OCI-LY7 (cell line): Measurements from ENCODE around the gene AGAP3. TPM values are rescaled to one million over a fixed set of nuclear protein-coding genes. Genes with fewer than 3 reads are reported as not detected.

ENCODE experiments used
- BruUV-seq: library from RNA; stranded (reverse); fragments of 400-500 nt; replicated peaks from 2 replicates; lab custom pipeline; 2021; lab: Mats Ljungman, UMichigan
- CTCF ChIA-PET: fragments of 300-600 bp; sonication (Branson Sonifier 250); formaldehyde crosslinking; loops from one replicate; lab custom pipeline; 2022; ENCODE audit warnings: antibody characterized with exemption; ENCODE audit not compliant: unreplicated experiment; lab: Charles Lee
- POLR2A ChIA-PET: fragments of 300-600 bp; sonication (Branson Sonifier 250); formaldehyde crosslinking; loops from one replicate; lab custom pipeline; 2022; ENCODE audit warnings: antibody characterized with exemption; lab: Charles Lee
- DNase-seq: peaks from one replicate; pipeline ENCODE4 v3.0.0-alpha.2; 2015; ENCODE audit warnings: low spot score
- H2AFZ ChIP-seq: fragments of 200-600 bp; sonication (generic), shearing (Covaris generic); 2 replicates; pipeline ENCODE4 v1.6.1; 2014; ENCODE audit warnings: mild to moderate bottlenecking, antibody characterized with exemption, low read length, moderate library complexity
- H3K27ac ChIP-seq: fragments of 200-600 bp; sonication (generic); 2 replicates; pipeline ENCODE4 v1.5.1; 2014; ENCODE audit warnings: mixed run types, low read depth, mild to moderate bottlenecking, moderate library complexity, low read length, inconsistent platforms; ENCODE audit not compliant: poor library complexity, severe bottlenecking
- H3K36me3 ChIP-seq: fragments of 200-600 bp; sonication (generic); 2 replicates; pipeline ENCODE4 v1.6.1; 2014; ENCODE audit warnings: mild to moderate bottlenecking, antibody characterized with exemption, low read length, moderate library complexity, mixed read lengths; ENCODE audit not compliant: insufficient read depth
- H3K4me1 ChIP-seq: fragments of 200-600 bp; sonication (generic); 2 replicates; pipeline ENCODE4 v1.5.1; 2014; ENCODE audit warnings: mild to moderate bottlenecking, low read length; ENCODE audit not compliant: insufficient read depth, poor library complexity, severe bottlenecking
- H3K4me2 ChIP-seq: fragments of 200-600 bp; sonication (generic); 2 replicates; pipeline ENCODE4 v1.6.1; 2014; ENCODE audit warnings: mild to moderate bottlenecking, low read length
- H3K4me3 ChIP-seq: fragments of 200-600 bp; sonication (generic); 2 replicates; pipeline ENCODE4 v1.5.1; 2014; ENCODE audit warnings: mild to moderate bottlenecking, low read depth, low read length; ENCODE audit not compliant: poor library complexity, severe bottlenecking
- H3K79me2 ChIP-seq: fragments of 200-600 bp; sonication (generic); 2 replicates; pipeline ENCODE4 v1.6.1; 2016; ENCODE audit warnings: low read depth, mild to moderate bottlenecking, low read length, moderate library complexity, mixed read lengths; ENCODE audit not compliant: insufficient read depth
- H3K9me2 ChIP-seq: fragments of 200-600 bp; sonication (generic); 2 replicates; pipeline ENCODE4 v1.6.1; 2016; ENCODE audit warnings: mild to moderate bottlenecking, low read length, mixed read lengths; ENCODE audit not compliant: insufficient read depth
- H3K9me3 ChIP-seq: fragments of 200-600 bp; sonication (generic); 2 replicates; pipeline ENCODE4 v1.6.1; 2014; ENCODE audit warnings: mild to moderate bottlenecking, mixed run types, low read length, mixed read lengths
- H4K20me1 ChIP-seq: fragments of 200-600 bp; sonication (generic); 2 replicates; pipeline ENCODE4 v1.6.1; 2014; ENCODE audit warnings: mild to moderate bottlenecking, antibody characterized with exemption, low read length, moderate library complexity, mixed read lengths; ENCODE audit not compliant: insufficient read depth
- EZH2phosphoT487 ChIP-seq: fragments of 200-600 bp; sonication (generic); IDR thresholded peaks from 2 replicates; pipeline ENCODE4 v1.6.1; 2018; ENCODE audit warnings: low read depth, borderline replicate concordance, mild to moderate bottlenecking, mixed run types, antibody characterized with exemption, low read length, moderate library complexity, mixed read lengths
- intact Hi-C: fragments of 100-400 bp; cut with micrococcal nuclease; formaldehyde crosslinking; loops from one replicate; pipeline ENCODE4 v1.10.0; 2022; ENCODE audit not compliant: unreplicated experiment
- total RNA-seq, 2 experiments: library from RNA; depleted of rRNA in 1 of 2; stranded (reverse); fragments of >200 nt in 1 of 2; shearing (Covaris generic) in 1 of 2; gene quantifications; 2 replicates each; pipeline ENCODE4 v1.2.3, GENCODE V29; 2014 to 2022
- TF ChIP-seq, protein P1 (sequence below): fragments of 200-600 bp; sonication (generic); conservative IDR thresholded peaks from 2 replicates; pipeline ENCODE4 v1.5.1; 2014; ENCODE audit warnings: mild to moderate bottlenecking, antibody characterized with exemption, low read length, moderate library complexity, mixed read lengths

AGAP3 gene
- total RNA-seq, 2 experiments from 2014 or later: 4.8 to 30.9 TPM

DNA sequence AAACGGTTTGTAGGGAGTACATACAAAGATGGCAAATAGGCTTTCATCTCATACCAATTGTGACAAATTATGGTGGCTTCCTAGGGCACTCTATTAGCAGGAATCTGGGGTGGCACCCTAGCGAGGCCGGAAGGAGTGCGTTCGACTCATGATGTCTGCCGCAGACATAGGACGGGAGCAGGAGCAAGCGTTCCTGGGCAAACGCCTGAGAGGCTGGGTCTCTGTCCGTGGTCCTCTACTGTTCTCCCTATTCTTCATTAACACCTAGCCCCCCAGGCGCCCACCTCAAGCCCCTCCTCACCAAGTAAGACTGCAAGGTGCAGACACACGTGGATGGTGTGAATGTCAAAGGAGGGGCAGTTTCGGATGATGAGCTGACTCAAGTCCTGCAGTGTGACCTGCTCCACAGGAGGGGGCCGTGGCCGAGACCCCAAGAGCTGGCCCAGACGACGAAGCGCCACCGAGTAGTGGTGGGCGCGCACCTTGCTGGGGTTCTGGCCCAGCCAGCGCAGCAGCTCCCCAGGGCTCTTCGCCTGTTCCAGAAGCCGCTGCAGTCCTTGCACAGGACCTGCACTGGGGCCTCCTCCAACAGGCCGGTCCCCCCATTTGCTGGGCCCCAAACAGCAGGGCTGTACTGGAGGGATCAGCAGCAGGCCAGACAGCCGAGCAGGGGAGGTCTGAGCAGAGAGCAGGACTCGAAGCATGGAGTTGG, 6.9 kb upstream of the AGAP3 start:
- Histone ChIP-seq H3K4me1 (peaks cover 43% of the 10 kb centered on the region), H3K79me2 (peaks cover 28% of the 10 kb centered on the region), H3K9me3 (no peaks in the 10 kb centered on the region), H4K20me1 (no peaks in the 10 kb centered on the region), H3K36me3 (peaks cover 54% of the 10 kb centered on the region), H2AFZ (no peak overlapping the region), H3K27ac (no peak overlapping the region), H3K4me3 (peak overlapping the region; percentile 91), H3K4me2 (peak overlapping the region; percentile 100), H3K9me2 (no peaks in the 10 kb centered on the region)
- CTCF ChIA-PET: no interaction called here
- TF ChIP-seq, protein P1, sequence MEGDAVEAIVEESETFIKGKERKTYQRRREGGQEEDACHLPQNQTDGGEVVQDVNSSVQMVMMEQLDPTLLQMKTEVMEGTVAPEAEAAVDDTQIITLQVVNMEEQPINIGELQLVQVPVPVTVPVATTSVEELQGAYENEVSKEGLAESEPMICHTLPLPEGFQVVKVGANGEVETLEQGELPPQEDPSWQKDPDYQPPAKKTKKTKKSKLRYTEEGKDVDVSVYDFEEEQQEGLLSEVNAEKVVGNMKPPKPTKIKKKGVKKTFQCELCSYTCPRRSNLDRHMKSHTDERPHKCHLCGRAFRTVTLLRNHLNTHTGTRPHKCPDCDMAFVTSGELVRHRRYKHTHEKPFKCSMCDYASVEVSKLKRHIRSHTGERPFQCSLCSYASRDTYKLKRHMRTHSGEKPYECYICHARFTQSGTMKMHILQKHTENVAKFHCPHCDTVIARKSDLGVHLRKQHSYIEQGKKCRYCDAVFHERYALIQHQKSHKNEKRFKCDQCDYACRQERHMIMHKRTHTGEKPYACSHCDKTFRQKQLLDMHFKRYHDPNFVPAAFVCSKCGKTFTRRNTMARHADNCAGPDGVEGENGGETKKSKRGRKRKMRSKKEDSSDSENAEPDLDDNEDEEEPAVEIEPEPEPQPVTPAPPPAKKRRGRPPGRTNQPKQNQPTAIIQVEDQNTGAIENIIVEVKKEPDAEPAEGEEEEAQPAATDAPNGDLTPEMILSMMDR: no peak
- TF ChIP-seq EZH2phosphoT487: no peak
- no peak for DNase-seq
- BruUV-seq: no TSS peak
- intact Hi-C loops: no loop called here
- POLR2A ChIA-PET: no interaction called here

- H4K20me1 ChIP-seq: no peaks in the 10 kb centered on the region
- BruUV-seq: TSS peak; percentile 59
- H3K4me3 ChIP-seq: peak overlapping the region; percentile 91
- ChIA-PET CTCF (interaction anchor here (0.6 kb wide), 1 partner anchor 31 kb away, joined by 5 read pairs; no protein-coding TSS in a partner anchor), POLR2A (interaction anchor here (0.7 kb wide), 1 partner anchor 15 kb away, joined by 4 read pairs; no protein-coding TSS in a partner anchor)
- H3K9me3 ChIP-seq: no peaks in the 10 kb centered on the region
- H2AFZ ChIP-seq: peak overlapping the region; percentile 46; the same call in 1 of the 2 replicates
- peak overlapping the region; percentile 100 for H3K4me2 ChIP-seq
- TF ChIP-seq, protein P1: no peak
- no peak for TF ChIP-seq EZH2phosphoT487
- intact Hi-C loops: loop anchor here (1.0 to 10.0 kb wide), 5 partner anchors 21 to 185 kb away; partner anchors contain the start of genes ABCB8, ABCF2, KCNH2 and SLC4A2
- peaks cover 47% of the 10 kb centered on the region for H3K36me3 ChIP-seq
- DNase-seq: no peak
- peak overlapping the region; percentile 72 for H3K27ac ChIP-seq
- peaks cover 48% of the 10 kb centered on the region for H3K4me1 ChIP-seq
- H3K9me2 ChIP-seq: no peaks in the 10 kb centered on the region
- peaks cover 28% of the 10 kb centered on the region for H3K79me2 ChIP-seq
Observed at GRCh38 chr7:151080067-151080521, 6.2 kb upstream of the AGAP3 start.
